Heart left ventricle (tissue), 16 donors: ENCODE measurements around the gene ZNRF2. TPM values are rescaled to one million over a fixed set of nuclear protein-coding genes. Genes with fewer than 3 reads are reported as not detected.

Experiments used
- ATAC-seq, 4 donors: fragments of 200-7000 bp; cut with Tn5 transposase; one replicate each; pipeline ENCODE4 v1.9.1; 2020 to 2022; ENCODE audit warnings: moderate library complexity in 4 of 4, mild to moderate bottlenecking in 3 of 4, moderate number of reproducible peaks in 1 of 4
- DNase-seq, 5 donors: peaks; one replicate each; pipeline ENCODE4 v3.0.0-alpha.2; 2020
- H3K27ac ChIP-seq, 12 donors: fragments of 200-600 bp; sonication (generic) in 4 of 12; one replicate each; pipeline versions ENCODE4 v1.5.0 to v1.8.0; 2016 to 2022; ENCODE audit warnings: mild to moderate bottlenecking in 2 of 12
- H3K27me3 ChIP-seq, 9 donors: fragments of 200-600 bp; sonication (generic) in 2 of 9; one replicate each; pipeline versions ENCODE4 v1.5.1 to v1.8.0; 2016 to 2022; ENCODE audit warnings: mild to moderate bottlenecking in 3 of 9
- H3K36me3 ChIP-seq, 9 donors: fragments of 200-600 bp; sonication (generic) in 2 of 9; one replicate each; pipeline versions ENCODE4 v1.5.0 to v1.8.0; 2018 to 2022; ENCODE audit warnings: mild to moderate bottlenecking in 2 of 9
- H3K4me1 ChIP-seq, 12 donors: fragments of 200-600 bp; sonication (generic) in 4 of 12; one replicate each; pipeline versions ENCODE4 v1.5.0 to v1.8.0; 2016 to 2022; ENCODE audit warnings: mild to moderate bottlenecking in 3 of 12
- H3K4me3 ChIP-seq, 12 donors: fragments of 200-600 bp; sonication (generic) in 4 of 12; one replicate each; pipeline versions ENCODE4 v1.5.0 to v1.8.0; 2017 to 2022; ENCODE audit warnings: mild to moderate bottlenecking in 9 of 12, moderate library complexity in 4 of 12
- H3K9me3 ChIP-seq, 12 donors: fragments of 200-600 bp; sonication (generic) in 4 of 12; one replicate each; pipeline versions ENCODE4 v1.5.0 to v1.8.0; 2016 to 2022; ENCODE audit warnings: mild to moderate bottlenecking in 1 of 12
- POLR2A ChIP-seq, 2 donors: fragments of 450-650 bp; IDR thresholded peaks; one replicate each; pipeline ENCODE4 v1.6.1; 2017; ENCODE audit warnings: antibody characterized with exemption in 2 of 2, mild to moderate bottlenecking in 2 of 2, moderate library complexity in 2 of 2
- WGBS, 4 donors: extraction: QIAGEN DNeasy Blood & Tissue Kit in 2 of 4; methylation state at CpG; one replicate each; pipeline versions ENCODE4 v1.1.5 to v1.1.7; 2013 to 2018; 5-methylcytosine and 5-hydroxymethylcytosine counted together
- intact Hi-C, 10 donors: fragments of 100-400 bp; cut with DNase I; formaldehyde crosslinking; loops; one replicate each; pipeline versions ENCODE4 v1.11.1 to v1.14.2; 2022
- polyA plus RNA-seq, 2 donors: library from polyadenylated mRNA; stranded (reverse); fragments of 200-250 nt; gene quantifications; one replicate each; pipeline ENCODE4 v1.2.3, GENCODE V29; 2013
- total RNA-seq, 9 donors: library from RNA; depleted of rRNA in 2 of 9; stranded (reverse); fragments of >200 nt in 2 of 9; fragmentation: NEBNext Ultra II Directional in 3 of 9; extraction: Animal tissue kit (Norgen Biotek cat#: 25700) in 3 of 9; gene quantifications; one replicate each; pipeline versions ENCODE4 v1.1.0 to v1.2.4, GENCODE V29; 2016 to 2023
- TF ChIP-seq, protein P1 (sequence below), 12 donors: fragments of 200-600 bp; sonication (generic) in 4 of 12; IDR thresholded peaks; one replicate each; pipeline versions ENCODE4 v1.5.0 to v1.8.0; 2018 to 2022; ENCODE audit warnings: antibody characterized with exemption in 12 of 12, mild to moderate bottlenecking in 5 of 12
- donor health status: ischemic (EF 13 %, LVEDD 7.1; RV severe dilation, severe dysfunction).
- donor health status: healthy with polysubstance abuse.
- donor health status: DM: no; HTN: yes; CAD: no.
- donor health status: DM: no; HTN: no; CAD: no.
- donor health status: ischemic (EF 25% LVEDD 6.9; RV normal size, moderate dysfunction).
- donor health status: ischemic (EF 25% LVEDD 5.7; RV mildly dilated, moderate dysfunction).
- donor health status: healthy.
- donor health status: DM: yes; HTN: yes; CAD: no.
- donor health status: ischemic (EF 35%, LVEDD 5.7; RV mildly dilated, moderate dysfunction).
- donor health status: nonischemic (EF 11% LVEDD 7.7; RV severe dilation, severe dysfunction).
- donor health status: DM: yes; HTN: yes; CAD: no.
- donor health status: PGD.
- donor health status: ischemic (EF 29% LVEDD 5.4; RV normal size, mild dysfunction).
- donor health status: nonischemic (EF 23%, LVEDD 6.1; RV moderate dilation, normal function).

ZNRF2 gene
- total and polyA plus RNA-seq, 11 donors: 2.7 to 15.2 (median 10.4) TPM

DNA sequence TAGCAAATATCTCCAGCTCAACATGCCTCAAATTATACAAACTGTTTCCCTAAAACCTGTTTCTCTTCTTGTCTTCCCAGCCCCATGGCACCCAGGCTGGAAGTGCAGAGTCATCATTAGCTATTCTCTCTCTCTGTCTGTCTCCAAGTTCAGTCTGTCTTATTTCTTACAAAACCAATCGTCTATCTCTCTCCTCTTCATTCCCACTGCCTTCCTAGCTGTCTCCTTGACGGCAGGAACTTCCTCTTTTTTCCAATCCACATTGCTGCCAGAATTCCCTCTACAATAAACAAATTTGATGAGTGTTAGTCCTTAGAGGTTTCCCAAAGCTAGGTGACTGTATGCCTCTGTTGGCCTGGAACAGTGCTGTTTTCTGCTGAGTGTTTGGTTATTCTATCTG is 14.9 kb upstream of the ZNRF2 start:
- no peaks in the 10 kb centered on the region for H3K9me3 ChIP-seq
- intact Hi-C loops: no loop called here
- H3K36me3 ChIP-seq: no peaks in the 10 kb centered on the region
- WGBS, 4 donors: 48 to 67% (median 54%) methylated on average over 2 of the region's 2 CpGs
- ATAC-seq (no peak), DNase-seq (no peak)
- no peak overlapping the region for H3K27ac ChIP-seq
- H3K4me1 ChIP-seq: peaks cover 0 to 6% (median 0%) of the 10 kb centered on the region in 12 donors
- TF ChIP-seq POLR2A (IDR thresholded peaks at IDR 0.05): no peak
- TF ChIP-seq, protein P1, sequence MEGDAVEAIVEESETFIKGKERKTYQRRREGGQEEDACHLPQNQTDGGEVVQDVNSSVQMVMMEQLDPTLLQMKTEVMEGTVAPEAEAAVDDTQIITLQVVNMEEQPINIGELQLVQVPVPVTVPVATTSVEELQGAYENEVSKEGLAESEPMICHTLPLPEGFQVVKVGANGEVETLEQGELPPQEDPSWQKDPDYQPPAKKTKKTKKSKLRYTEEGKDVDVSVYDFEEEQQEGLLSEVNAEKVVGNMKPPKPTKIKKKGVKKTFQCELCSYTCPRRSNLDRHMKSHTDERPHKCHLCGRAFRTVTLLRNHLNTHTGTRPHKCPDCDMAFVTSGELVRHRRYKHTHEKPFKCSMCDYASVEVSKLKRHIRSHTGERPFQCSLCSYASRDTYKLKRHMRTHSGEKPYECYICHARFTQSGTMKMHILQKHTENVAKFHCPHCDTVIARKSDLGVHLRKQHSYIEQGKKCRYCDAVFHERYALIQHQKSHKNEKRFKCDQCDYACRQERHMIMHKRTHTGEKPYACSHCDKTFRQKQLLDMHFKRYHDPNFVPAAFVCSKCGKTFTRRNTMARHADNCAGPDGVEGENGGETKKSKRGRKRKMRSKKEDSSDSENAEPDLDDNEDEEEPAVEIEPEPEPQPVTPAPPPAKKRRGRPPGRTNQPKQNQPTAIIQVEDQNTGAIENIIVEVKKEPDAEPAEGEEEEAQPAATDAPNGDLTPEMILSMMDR (IDR thresholded peaks at IDR 0.05): no peak
- H3K27me3 ChIP-seq: no peaks in the 10 kb centered on the region
- no peak overlapping the region for H3K4me3 ChIP-seq

DNA sequence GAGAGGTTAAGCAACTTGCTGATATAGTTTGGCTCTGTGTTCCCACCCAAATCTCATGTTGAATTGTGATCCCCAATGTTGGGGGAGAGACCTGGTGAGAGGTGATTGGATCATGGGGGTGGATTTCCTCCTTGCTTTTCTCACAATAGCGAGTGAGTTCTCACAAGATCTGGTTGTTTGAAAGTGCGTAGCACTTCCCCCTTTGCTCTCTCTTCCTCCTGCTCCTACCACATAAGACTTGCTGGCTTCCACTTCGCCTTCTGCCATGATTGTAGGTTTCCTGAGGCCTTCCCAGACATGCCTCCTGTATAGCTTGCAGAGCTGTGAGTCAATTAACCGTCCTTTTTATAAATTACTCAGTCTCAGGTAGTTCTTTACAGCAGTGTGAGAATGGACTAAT is 13.5 kb upstream of the ZNRF2 start:
- ATAC-seq (no peak), DNase-seq (no peak)
- H3K27me3 ChIP-seq: no peaks in the 10 kb centered on the region
- no peak for TF ChIP-seq POLR2A (IDR thresholded peaks at IDR 0.05)
- TF ChIP-seq, protein P1 (IDR thresholded peaks at IDR 0.05): no peak
- H3K9me3 ChIP-seq: no peaks in the 10 kb centered on the region
- H3K4me3 ChIP-seq: no peak overlapping the region
- H3K36me3 ChIP-seq: no peaks in the 10 kb centered on the region
- WGBS, 4 donors: 87 to 92% (median 90%) methylated on average over 4 of the region's 4 CpGs
- intact Hi-C loops: loop anchor here in 2 of 10 donors (10.0 kb wide), 2 partner anchors 106 to 234 kb away; partner anchors contain the start of gene GGCT (in 1 of the 2)
- no peak overlapping the region for H3K27ac ChIP-seq
- peaks cover 0 to 6% (median 0%) of the 10 kb centered on the region in 12 donors for H3K4me1 ChIP-seq

DNA sequence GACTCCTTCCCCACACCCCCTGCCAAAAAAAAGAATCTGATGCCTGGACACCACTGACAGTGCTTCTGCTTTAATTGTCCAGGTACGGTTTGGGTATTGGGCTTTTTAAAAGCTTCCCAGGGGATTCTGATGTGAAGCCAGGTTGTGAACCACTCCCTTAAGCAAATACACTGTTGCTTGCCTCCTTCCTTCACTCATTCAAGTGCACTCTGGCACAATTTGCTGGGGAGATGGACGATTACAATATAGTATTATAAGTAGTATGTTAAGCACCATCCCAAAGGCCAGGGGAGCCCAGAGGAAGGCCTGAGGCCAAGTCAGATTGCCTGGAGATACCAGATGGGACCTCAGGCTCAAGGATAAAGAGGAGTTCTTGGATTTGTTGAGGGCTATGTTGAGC is 12.3 kb upstream of the ZNRF2 start:
- Histone ChIP-seq H3K36me3 (no peaks in the 10 kb centered on the region), H3K9me3 (no peaks in the 10 kb centered on the region), H3K4me3 (no peak overlapping the region), H3K27me3 (no peaks in the 10 kb centered on the region), H3K27ac (no peak overlapping the region), H3K4me1 (peaks cover 0 to 6% (median 0%) of the 10 kb centered on the region in 12 donors)
- ATAC-seq (no peak), DNase-seq (no peak)
- intact Hi-C loops: loop anchor here in 2 of 10 donors (10.0 kb wide), 2 partner anchors 107 to 233 kb away; partner anchors contain the start of gene GGCT (in 1 of the 2)
- TF ChIP-seq POLR2A (IDR thresholded peaks at IDR 0.05): no peak
- 62 to 92% (median 82%) methylated on average over 2 of the region's 2 CpGs for WGBS, 4 donors

DNA sequence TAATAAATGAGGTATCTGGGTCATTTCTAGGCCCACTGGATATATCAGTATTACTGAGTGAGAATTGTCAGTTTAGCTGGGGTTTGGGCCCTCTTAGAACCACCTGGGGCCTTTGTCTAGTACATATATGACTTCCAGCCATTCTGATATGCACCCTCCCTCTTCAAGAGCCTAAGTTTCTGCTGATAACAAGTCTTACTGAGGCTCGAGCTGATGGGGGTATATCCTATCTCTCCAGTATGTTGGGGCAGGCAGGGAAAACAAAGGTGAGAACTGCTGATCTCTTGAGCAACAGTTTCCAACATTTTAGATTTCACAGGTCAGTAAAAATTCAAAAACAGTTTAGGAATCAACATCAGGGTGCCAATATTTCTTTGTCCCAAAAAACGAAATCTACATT is 10.8 kb upstream of the ZNRF2 start:
- WGBS, 4 donors: 73 to 80% (median 76%) methylated on average over 2 of the region's 2 CpGs
- Histone ChIP-seq H3K9me3 (no peaks in the 10 kb centered on the region), H3K27ac (no peak overlapping the region), H3K36me3 (no peaks in the 10 kb centered on the region), H3K4me3 (no peak overlapping the region), H3K27me3 (no peaks in the 10 kb centered on the region), H3K4me1 (peaks cover 0 to 8% (median 0%) of the 10 kb centered on the region in 12 donors)
- DNase-seq (no peak), ATAC-seq (no peak)
- intact Hi-C loops: loop anchor here in 2 of 10 donors (10.0 kb wide), 2 partner anchors 109 to 231 kb away; partner anchors contain the start of gene GGCT (in 1 of the 2)
- TF ChIP-seq, protein P1 (IDR thresholded peaks at IDR 0.05): no peak
- no peak for TF ChIP-seq POLR2A (IDR thresholded peaks at IDR 0.05)

DNA sequence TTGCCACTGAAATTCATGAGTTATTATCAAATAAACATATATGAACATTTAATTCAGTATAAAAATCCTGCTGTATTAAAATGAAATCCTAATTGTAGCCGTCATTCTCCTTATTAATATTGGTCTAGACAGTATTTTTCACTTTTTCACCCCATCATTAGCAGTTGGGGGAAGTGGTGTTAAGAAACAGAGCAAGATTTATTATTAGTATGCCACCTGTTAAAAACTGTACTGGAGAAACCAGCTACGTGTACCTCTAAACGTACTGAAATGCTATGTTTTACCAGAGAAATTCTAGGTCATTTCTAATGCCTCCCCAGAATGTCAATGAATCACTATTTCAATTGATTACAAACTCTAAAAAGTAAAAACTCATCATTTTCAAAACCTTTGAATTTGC is 9.8 kb upstream of the ZNRF2 start:
- peaks cover 0 to 19% (median 0%) of the 10 kb centered on the region in 12 donors for H3K4me1 ChIP-seq
- H3K4me3 ChIP-seq: no peak overlapping the region
- H3K36me3 ChIP-seq: no peaks in the 10 kb centered on the region
- 88 to 91% (median 88%) methylated on average over 3 of the region's 3 CpGs for WGBS, 4 donors
- DNase-seq: no peak
- H3K27ac ChIP-seq: no peak overlapping the region
- no peak for TF ChIP-seq POLR2A (IDR thresholded peaks at IDR 0.05)
- TF ChIP-seq, protein P1 (IDR thresholded peaks at IDR 0.05): no peak
- ATAC-seq: no peak
- no peaks in the 10 kb centered on the region for H3K27me3 ChIP-seq
- intact Hi-C loops: loop anchor here (2.0 to 10.0 kb wide), 9 partner anchors 107 to 293 kb away; partner anchors contain the start of gene GGCT (in 1 of the 10)
- no peaks in the 10 kb centered on the region for H3K9me3 ChIP-seq
